Choroid plexus epithelial cell (primary cell): Measurements from ENCODE around the gene PLPP4.

Experiments used
- DNase-seq: peaks from one replicate; pipeline ENCODE4 v3.0.0-alpha.2; 2010; ENCODE audit warnings: low read depth
- H3K4me3 ChIP-seq: 2 replicates; pipeline ENCODE4 v1.5.1; 2011; ENCODE audit warnings: low read depth, mild to moderate bottlenecking, control low read depth, low read length, moderate library complexity
- TF ChIP-seq, protein P1 (sequence below): conservative IDR thresholded peaks from 2 replicates; pipeline ENCODE4 v1.5.1; 2011; ENCODE audit warnings: low read depth, mild to moderate bottlenecking, control low read depth, inconsistent platforms, low read length, moderate library complexity

Gene PLPP4

GRCh38 chr10:120514035-120514620, 57.1 kb downstream of the PLPP4 start:
- no peak overlapping the region for H3K4me3 ChIP-seq
- DNase-seq, result peak; percentile 84
- TF ChIP-seq, protein P1, sequence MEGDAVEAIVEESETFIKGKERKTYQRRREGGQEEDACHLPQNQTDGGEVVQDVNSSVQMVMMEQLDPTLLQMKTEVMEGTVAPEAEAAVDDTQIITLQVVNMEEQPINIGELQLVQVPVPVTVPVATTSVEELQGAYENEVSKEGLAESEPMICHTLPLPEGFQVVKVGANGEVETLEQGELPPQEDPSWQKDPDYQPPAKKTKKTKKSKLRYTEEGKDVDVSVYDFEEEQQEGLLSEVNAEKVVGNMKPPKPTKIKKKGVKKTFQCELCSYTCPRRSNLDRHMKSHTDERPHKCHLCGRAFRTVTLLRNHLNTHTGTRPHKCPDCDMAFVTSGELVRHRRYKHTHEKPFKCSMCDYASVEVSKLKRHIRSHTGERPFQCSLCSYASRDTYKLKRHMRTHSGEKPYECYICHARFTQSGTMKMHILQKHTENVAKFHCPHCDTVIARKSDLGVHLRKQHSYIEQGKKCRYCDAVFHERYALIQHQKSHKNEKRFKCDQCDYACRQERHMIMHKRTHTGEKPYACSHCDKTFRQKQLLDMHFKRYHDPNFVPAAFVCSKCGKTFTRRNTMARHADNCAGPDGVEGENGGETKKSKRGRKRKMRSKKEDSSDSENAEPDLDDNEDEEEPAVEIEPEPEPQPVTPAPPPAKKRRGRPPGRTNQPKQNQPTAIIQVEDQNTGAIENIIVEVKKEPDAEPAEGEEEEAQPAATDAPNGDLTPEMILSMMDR, result no peak

GRCh38 chr10:120514959-120515358, 57.9 kb downstream of the PLPP4 start:
- TF ChIP-seq, protein P1, result no peak
- no peak for DNase-seq
- no peak overlapping the region for H3K4me3 ChIP-seq

DNA sequence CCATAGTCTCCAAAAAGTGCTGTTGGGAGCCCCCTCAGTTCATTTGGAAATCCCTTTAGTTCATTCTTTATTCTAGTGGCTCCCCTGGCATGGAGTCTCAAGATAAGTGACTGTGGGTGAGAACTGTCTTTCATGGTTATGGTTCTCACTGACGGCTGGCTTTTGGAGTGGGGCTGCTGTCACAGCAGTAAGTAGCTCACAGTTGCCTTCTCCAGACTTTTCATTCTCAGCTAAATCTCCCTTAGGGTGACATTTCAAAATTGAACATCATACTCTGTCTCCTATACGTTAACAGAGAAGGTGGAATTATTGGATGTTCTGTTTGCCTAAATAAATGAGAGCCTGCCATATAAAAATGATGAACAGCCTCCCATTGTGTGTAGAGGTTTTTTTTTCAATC, 58.7 kb downstream of the PLPP4 start:
- DNase-seq, result no peak
- TF ChIP-seq, protein P1, result no peak
- no peak overlapping the region for H3K4me3 ChIP-seq

DNA sequence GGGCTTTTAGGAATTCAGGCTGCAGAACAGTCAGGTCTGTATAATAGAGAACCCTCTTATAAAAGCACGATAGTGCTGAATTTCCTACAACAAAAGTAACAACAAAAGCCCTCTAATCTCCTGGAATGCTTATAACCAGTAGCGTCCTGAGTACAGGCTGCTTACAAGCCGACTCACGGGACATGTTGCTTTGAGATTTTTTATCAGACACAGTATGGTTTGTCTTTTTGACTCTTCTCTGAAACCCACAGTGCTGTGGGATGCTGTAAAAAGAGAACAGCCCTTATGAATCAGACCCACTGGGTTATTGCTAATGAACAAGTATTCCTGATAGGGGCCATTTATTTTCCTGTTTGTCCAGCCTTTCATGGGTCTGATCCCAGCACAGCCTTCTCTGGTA, 59.4 kb downstream of the PLPP4 start:
- TF ChIP-seq, protein P1, result no peak
- DNase-seq, result no peak
- no peak overlapping the region for H3K4me3 ChIP-seq

DNA sequence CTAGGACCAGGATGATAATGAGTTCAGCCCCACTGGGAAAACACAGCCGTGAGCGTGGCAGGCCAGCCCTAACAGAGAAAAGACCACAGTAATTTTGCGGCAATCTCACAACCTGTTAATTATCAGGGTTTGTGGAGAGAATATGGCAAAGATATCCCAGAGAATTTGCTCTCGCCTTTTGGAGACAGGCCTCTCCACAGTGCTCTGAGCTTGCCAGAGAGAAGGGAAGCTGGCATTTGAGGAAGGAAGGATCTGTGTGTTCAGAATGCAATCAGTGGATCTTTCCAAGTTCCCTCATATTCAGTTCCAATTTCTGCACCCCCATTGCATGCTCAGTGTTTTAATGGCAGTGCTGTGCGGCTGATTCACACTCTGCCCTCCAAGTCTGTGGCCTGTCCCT, 60.2 kb downstream of the PLPP4 start:
- DNase-seq, result no peak
- no peak overlapping the region for H3K4me3 ChIP-seq
- TF ChIP-seq, protein P1, result no peak

- no peak overlapping the region for H3K4me3 ChIP-seq
- DNase-seq, result no peak
- TF ChIP-seq, protein P1, result no peak
These were observed 61.0 kb downstream of the PLPP4 start for GRCh38 chr10:120517881-120518484.

DNA sequence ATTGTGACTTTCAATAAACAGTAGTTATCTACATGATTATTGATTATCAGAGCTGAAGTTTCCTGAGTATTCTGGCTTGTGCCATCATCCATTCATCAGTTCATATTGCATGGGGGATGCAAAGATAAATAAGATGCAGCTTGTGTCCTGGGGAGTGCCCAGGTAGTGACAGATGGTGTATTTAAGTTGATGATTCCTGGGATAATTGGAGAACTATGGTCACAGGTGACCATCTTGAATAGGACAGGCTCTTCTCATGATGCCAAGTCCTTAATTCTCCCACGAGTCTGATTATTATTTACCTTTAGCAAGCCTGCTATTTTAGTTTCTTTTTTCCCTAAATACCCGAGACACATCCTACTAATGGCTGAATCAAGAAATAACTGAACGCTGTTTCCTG, 64.9 kb downstream of the PLPP4 start:
- DNase-seq, result no peak
- TF ChIP-seq, protein P1, result no peak

More for the DNA sequence above, 64.9 kb downstream of the PLPP4 start:
- H3K4me3 ChIP-seq, result no peak overlapping the region
